Neural cell (in vitro differentiated cells): Measurements from ENCODE around the gene DND1. TPM values are rescaled to one million over a fixed set of nuclear protein-coding genes. Genes with fewer than 3 reads are reported as not detected.

Experiments
- H2AFZ ChIP-seq: fragments of 200-600, 300-800 bp; sonication (generic), shearing (Covaris generic); 2 replicates; pipeline ENCODE4 v1.6.0; 2014; ENCODE audit warnings: low read depth, mild to moderate bottlenecking, antibody characterized with exemption, low read length, moderate library complexity
- H3F3A ChIP-seq: fragments of 200-600 bp; shearing (Covaris generic); 2 replicates; pipeline ENCODE4 v1.6.1; 2016; ENCODE audit warnings: mild to moderate bottlenecking, moderate library complexity, mixed read lengths, antibody characterized with exemption, low read length; ENCODE audit not compliant: insufficient read depth, poor library complexity, severe bottlenecking
- H3K27ac ChIP-seq: fragments of 200-600, 300-800 bp; sonication (generic), shearing (Covaris generic); 2 replicates; pipeline ENCODE4 v1.5.1; 2014; ENCODE audit warnings: mild to moderate bottlenecking, low read length, moderate library complexity
- H3K27me3 ChIP-seq: fragments of 300-800, 200-600 bp; sonication (generic), shearing (Covaris generic); 2 replicates; pipeline ENCODE4 v1.6.0; 2014; ENCODE audit warnings: mild to moderate bottlenecking, low read depth, low read length, moderate library complexity; ENCODE audit not compliant: insufficient read depth
- H3K36me3 ChIP-seq: fragments of 300-800, 200-600 bp; sonication (generic), shearing (Covaris generic); 2 replicates; pipeline ENCODE4 v1.5.1; 2014; ENCODE audit warnings: mild to moderate bottlenecking, antibody characterized with exemption, low read length, moderate library complexity; ENCODE audit not compliant: insufficient read depth
- H3K4me2 ChIP-seq: fragments of 300-800, 200-600 bp; sonication (generic), shearing (Covaris generic); 2 replicates; pipeline ENCODE4 v1.6.0; 2014; ENCODE audit warnings: mild to moderate bottlenecking, low read length
- H3K4me3 ChIP-seq: fragments of 300-800, 200-600 bp; sonication (generic), shearing (Covaris generic); 2 replicates; pipeline ENCODE4 v1.5.1; 2014; ENCODE audit warnings: mild to moderate bottlenecking, low read length, moderate library complexity
- H3K79me2 ChIP-seq: fragments of 200-600 bp; shearing (Covaris generic); replicated peaks from 2 replicates; pipeline ENCODE4 v1.6.0; 2014; ENCODE audit warnings: mild to moderate bottlenecking, low read length, moderate library complexity; ENCODE audit not compliant: insufficient read depth
- H3K9ac ChIP-seq: fragments of 300-800, 200-600 bp; sonication (generic), shearing (Covaris generic); 2 replicates; pipeline ENCODE4 v1.6.1; 2016; ENCODE audit warnings: mild to moderate bottlenecking, low read length, mixed read lengths
- H3K9me2 ChIP-seq: fragments of 200-600 bp; shearing (Covaris generic); 2 replicates; pipeline ENCODE4 v1.6.1; 2016; ENCODE audit warnings: mild to moderate bottlenecking, low read length, mixed read lengths; ENCODE audit not compliant: insufficient read depth
- H3K9me3 ChIP-seq: fragments of 200-600, 300-800 bp; sonication (generic), shearing (Covaris generic); 2 replicates; pipeline ENCODE4 v1.6.1; 2016; ENCODE audit warnings: mild to moderate bottlenecking, mixed run types, low read length, moderate library complexity, mixed read lengths
- H4K20me1 ChIP-seq: fragments of 200-600 bp; shearing (Covaris generic); 2 replicates; pipeline ENCODE4 v1.6.1; 2016; ENCODE audit warnings: mild to moderate bottlenecking, mixed run types; ENCODE audit not compliant: insufficient read depth
- CTCF ChIP-seq: fragments of 450-650 bp; IDR thresholded peaks from 2 replicates; pipeline ENCODE4 v1.5.1; 2014; ENCODE audit warnings: antibody characterized with exemption, mild to moderate bottlenecking, moderate library complexity; ENCODE audit not compliant: poor library complexity, severe bottlenecking
- EP300 ChIP-seq: fragments of 450-650 bp; conservative IDR thresholded peaks from 2 replicates; pipeline ENCODE4 v1.6.1; 2014; ENCODE audit warnings: antibody characterized with exemption, mild to moderate bottlenecking, moderate library complexity; ENCODE audit not compliant: poor library complexity, severe bottlenecking
- EZH2 ChIP-seq: fragments of 200-600, 300-800 bp; shearing (Covaris generic), sonication (generic); IDR thresholded peaks from 2 replicates; pipeline ENCODE4 v1.6.1; 2014; ENCODE audit warnings: antibody characterized with exemption, low read length, borderline replicate concordance, mild to moderate bottlenecking; ENCODE audit not compliant: insufficient read depth, poor library complexity, severe bottlenecking
- MXI1 ChIP-seq: fragments of 450-650 bp; conservative IDR thresholded peaks from 2 replicates; pipeline ENCODE4 v1.6.1; 2014; ENCODE audit warnings: antibody characterized with exemption, mild to moderate bottlenecking; ENCODE audit not compliant: poor library complexity, severe bottlenecking
- POLR2AphosphoS5 ChIP-seq: IDR thresholded peaks from 2 replicates; pipeline ENCODE4 v1.6.1; 2012
- RAD21 ChIP-seq: fragments of 450-650 bp; conservative IDR thresholded peaks from 2 replicates; pipeline ENCODE4 v1.6.1; 2014; ENCODE audit warnings: antibody characterized with exemption, mild to moderate bottlenecking, moderate library complexity
- SMC3 ChIP-seq: fragments of 450-650 bp; conservative IDR thresholded peaks from 2 replicates; pipeline ENCODE4 v1.6.1; 2014; ENCODE audit warnings: antibody characterized with exemption, mild to moderate bottlenecking, moderate library complexity; ENCODE audit not compliant: poor library complexity
- TAF1 ChIP-seq: IDR thresholded peaks from 2 replicates; pipeline ENCODE4 v1.6.1; 2012; ENCODE audit warnings: low read depth
- polyA plus RNA-seq: library from polyadenylated mRNA; depleted of rRNA; stranded (reverse); fragments of >200 nt; gene quantifications from 2 replicates; pipeline ENCODE4 v1.2.3, GENCODE V29; 2014
- TF ChIP-seq, protein P1 (sequence below): IDR thresholded peaks from 2 replicates; pipeline ENCODE4 v1.6.1; 2012; ENCODE audit warnings: borderline replicate concordance

The DND1 gene
- polyA plus RNA-seq, 1 donor from 2014 or later: 4.4 TPM

GRCh38 chr5:140632366-140633020, 40.9 kb downstream of the DND1 start (continued):
- TF ChIP-seq CTCF (no peak), MXI1 (no peak), EZH2 (no peak)

- Histone ChIP-seq H3K4me3 (no peak overlapping the region), H3K9me3 (no peaks in the 10 kb centered on the region), H3K9me2 (no peaks in the 10 kb centered on the region), H3F3A (no peaks in the 10 kb centered on the region), H3K27ac (no peak overlapping the region), H3K27me3 (no peaks in the 10 kb centered on the region), H3K79me2 (no peaks in the 10 kb centered on the region), H3K9ac (no peak overlapping the region), H3K36me3 (no peaks in the 10 kb centered on the region), H3K4me2 (no peak overlapping the region), H2AFZ (no peak overlapping the region), H4K20me1 (no peaks in the 10 kb centered on the region)
- TF ChIP-seq EP300: no peak
- no peak for TF ChIP-seq MXI1
- TF ChIP-seq CTCF: no peak
- TF ChIP-seq, protein P1, sequence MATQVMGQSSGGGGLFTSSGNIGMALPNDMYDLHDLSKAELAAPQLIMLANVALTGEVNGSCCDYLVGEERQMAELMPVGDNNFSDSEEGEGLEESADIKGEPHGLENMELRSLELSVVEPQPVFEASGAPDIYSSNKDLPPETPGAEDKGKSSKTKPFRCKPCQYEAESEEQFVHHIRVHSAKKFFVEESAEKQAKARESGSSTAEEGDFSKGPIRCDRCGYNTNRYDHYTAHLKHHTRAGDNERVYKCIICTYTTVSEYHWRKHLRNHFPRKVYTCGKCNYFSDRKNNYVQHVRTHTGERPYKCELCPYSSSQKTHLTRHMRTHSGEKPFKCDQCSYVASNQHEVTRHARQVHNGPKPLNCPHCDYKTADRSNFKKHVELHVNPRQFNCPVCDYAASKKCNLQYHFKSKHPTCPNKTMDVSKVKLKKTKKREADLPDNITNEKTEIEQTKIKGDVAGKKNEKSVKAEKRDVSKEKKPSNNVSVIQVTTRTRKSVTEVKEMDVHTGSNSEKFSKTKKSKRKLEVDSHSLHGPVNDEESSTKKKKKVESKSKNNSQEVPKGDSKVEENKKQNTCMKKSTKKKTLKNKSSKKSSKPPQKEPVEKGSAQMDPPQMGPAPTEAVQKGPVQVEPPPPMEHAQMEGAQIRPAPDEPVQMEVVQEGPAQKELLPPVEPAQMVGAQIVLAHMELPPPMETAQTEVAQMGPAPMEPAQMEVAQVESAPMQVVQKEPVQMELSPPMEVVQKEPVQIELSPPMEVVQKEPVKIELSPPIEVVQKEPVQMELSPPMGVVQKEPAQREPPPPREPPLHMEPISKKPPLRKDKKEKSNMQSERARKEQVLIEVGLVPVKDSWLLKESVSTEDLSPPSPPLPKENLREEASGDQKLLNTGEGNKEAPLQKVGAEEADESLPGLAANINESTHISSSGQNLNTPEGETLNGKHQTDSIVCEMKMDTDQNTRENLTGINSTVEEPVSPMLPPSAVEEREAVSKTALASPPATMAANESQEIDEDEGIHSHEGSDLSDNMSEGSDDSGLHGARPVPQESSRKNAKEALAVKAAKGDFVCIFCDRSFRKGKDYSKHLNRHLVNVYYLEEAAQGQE: no peak
- no peak for TF ChIP-seq SMC3
- TF ChIP-seq EZH2: no peak
- TF ChIP-seq RAD21: no peak
- TF ChIP-seq POLR2AphosphoS5: no peak
- no peak for TF ChIP-seq TAF1
Observed at GRCh38 chr5:140631831-140632365, 41.5 kb downstream of the DND1 start.
